ENCODE data around the gene ZNF253.
A peak's percentile ranks its signal among the peaks of the same experiment; 100 is the strongest.
"Not testable (repeated sequence)": the region's sequence is repeated elsewhere in the genome, so short reads cannot be mapped to it uniquely, and the experiment has no call there.

The ZNF253 gene

DNA sequence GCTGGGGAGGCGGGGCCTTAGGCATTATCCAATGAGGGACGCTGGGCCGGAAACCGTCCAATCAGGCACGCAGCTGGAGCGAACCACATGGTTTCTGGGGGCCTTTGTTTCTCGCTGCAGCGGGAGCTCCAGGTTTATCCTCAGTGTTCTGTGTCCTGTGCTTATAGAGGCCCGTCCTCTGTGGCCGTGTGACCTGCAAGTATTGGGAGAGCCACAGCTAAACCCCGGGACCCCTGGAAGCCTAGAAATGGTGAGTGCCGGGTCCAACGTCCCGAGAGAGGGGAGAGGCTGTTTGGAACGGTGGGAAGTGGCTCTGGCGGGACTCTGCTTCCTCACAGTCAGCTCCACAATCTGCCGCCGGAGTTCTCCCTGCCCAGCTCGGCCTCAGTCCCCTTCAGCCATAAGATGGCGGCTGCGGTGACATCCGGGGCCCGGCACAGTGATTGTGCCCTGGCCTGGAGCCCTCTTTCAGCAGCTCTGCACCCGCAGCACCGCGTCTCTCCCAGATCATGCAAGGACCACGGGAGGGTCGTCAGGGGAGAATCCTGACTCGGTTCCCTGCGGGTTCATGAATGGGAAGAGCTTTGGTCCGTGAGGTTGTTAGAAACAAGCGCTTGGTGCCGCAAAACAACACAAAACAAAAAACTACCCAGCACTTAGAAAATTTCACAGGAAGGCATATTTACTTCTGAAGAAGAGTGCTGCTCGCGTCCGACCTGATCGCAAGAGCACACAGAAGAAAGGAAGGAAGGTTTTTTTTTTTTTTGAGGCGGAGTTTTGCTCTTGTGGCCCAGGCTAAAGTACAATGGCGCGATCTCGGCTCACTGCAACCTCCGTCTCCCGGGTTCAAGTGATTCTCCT lies at the start of gene ZNF253:
ZNF253 (plus strand) TSS at position 133 of the 861 bp plus-strand sequence; CDS start at position 248, 115 bp downstream.
- peak; percentile 92 to 99 (median 97) for DNase-seq

- DNase-seq, result no peak
Observed at GRCh38 chr19:19816679-19817078, 49.0 kb upstream of the ZNF253 start.

GRCh38 chr19:19817357-19817756 lies 48.3 kb upstream of the ZNF253 start:
- no peak for DNase-seq

- no peak for DNase-seq
Observed at GRCh38 chr19:19820774-19821320, 44.8 kb upstream of the ZNF253 start.

DNA sequence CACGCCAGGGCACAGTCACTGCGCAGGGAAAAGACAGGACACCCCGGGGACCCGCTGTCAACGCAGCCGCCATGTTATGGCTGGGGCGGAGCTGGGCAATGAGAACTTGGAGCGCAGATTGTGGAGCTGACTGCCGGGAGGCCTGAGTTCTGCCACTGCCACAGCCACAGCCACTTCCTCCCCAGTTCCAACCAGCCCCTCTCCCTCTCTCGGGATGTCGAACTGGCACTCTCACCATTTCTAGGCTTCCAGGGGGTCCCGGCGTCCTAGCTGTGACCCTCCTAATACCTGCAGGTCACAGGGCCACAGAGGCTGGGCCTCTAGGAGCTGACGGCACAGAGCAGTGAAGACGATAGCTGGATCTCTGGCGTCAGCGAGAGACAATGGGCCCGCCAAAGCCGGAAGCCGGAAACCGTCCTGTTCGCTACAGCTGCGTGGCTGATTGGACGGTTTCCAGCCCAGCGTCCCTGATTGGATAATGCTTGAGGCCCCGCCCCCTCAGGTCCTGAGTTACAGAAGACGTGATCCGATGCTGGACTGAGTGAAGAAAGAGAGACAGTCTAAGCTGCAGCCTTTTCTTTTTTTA lies 44.2 kb upstream of the ZNF253 start, which contains the start of gene ZNF506:
ZNF506 (minus strand) TSS at position 385 of the 586 bp plus-strand sequence; CDS start at position 238, 147 bp downstream.
- peak; percentile 92 to 99 (median 95) for DNase-seq

GRCh38 chr19:19821976-19822375 lies 43.7 kb upstream of the ZNF253 start:
- not testable (repeated sequence) for DNase-seq

DNA sequence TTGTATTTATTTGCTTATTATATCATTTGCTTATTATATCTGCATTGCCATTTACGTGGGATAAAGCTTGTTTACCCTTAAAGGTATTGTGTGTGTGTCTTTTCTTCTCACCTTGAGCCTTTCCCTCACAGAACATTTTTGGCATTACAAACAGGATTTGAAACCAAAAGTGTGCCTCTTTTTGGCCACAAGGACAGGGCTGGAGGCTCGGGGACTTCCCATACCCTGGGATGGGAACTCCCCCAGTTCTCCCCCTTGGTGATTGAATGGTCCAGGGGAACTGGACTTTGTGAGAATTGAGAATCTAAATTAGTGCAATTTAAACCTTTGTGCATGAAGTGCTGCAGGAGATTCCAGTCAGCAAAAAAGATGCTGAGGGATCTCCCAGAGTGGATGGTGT lies 41.8 kb upstream of the ZNF253 start:
- no peak for DNase-seq

- DNase-seq, result no peak
Observed at GRCh38 chr19:19826875-19827274, 38.8 kb upstream of the ZNF253 start.

DNA sequence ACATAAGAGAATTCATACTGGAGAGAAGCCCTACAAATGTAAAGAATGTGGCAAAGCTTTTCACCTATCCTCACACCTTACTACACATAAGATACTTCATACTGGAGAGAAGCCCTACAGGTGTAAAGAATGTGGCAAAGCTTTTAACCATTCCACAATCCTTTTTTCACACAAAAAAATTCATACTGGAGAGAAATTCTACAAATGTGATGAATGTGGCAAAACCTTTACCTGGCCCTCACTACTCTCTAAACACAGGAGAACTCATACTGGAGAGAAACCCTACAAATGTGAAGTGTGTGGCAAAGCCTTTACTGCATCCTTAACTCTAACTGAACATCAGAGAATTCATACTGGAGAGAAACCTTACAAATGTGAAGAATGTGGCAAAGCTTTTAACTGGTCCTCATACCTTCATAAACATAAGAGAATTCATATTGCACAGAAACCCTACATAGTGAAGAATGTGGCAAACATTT lies 30.1 kb upstream of the ZNF253 start:
- no peak for DNase-seq

GRCh38 chr19:19847781-19848180 lies 17.9 kb upstream of the ZNF253 start:
- DNase-seq, result no peak

GRCh38 chr19:19849056-19849455 lies 16.6 kb upstream of the ZNF253 start:
- no peak for DNase-seq

GRCh38 chr19:19851740-19852139 lies 13.9 kb upstream of the ZNF253 start:
- not testable (repeated sequence) for DNase-seq

GRCh38 chr19:19858751-19859150 lies 6.9 kb upstream of the ZNF253 start:
- DNase-seq, result no peak

DNA sequence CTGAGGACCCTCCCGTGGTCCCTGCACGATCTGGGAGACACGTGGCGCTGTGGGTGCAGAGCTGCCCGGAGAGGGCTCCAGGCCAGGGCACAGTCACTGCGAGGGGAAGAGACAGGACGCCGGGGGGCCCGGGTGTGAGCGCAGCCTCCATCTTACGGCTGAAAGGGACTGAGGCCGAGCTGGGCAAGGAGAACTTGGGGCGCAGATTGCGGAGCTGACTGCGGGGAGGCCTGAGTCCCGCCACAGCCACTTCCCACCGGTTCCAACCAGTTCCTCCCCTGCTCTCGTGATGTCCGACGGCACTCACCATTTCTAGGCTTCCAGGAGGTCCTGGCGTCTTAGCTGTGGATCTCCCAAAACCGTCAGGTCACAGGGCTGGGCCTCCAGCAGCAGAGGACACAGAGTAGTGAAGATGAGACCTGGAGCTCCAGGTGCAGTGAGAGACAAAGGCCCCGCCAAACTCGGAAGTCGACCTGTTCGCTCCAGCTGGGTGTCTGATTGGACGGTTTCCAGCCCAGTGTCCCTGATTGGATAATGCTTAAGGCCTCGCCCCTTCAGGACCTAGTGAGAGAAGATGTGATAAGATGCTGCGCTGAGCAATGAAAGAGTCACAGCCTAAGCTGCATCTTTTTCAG lies 4.8 kb upstream of the ZNF253 start:
- no peak for DNase-seq

GRCh38 chr19:19866611-19867248 lies 1.0 kb downstream of the ZNF253 start:
- DNase-seq, result peak in 2 of 3 experiments; percentile 55 to 71

DNA sequence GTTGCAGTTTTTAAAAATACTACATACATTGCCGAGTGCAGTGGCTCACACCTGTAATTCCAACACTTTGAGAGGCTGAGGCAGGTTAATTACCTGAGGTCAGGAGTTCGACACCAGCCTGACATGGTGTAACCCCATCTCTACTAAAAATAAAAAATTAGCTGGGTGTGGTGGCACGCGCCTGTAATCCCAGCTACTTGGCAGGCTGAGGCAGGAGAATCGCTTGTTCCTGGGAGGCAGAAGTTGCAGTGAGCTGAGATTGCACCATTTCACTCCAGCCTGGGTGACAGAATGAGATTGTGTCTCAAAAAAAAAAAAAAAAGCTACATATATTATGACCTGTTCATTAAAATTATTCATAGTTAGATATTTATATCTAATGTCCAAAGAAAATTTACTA lies 4.4 kb downstream of the ZNF253 start:
- peak in 1 of 3 experiments; percentile 2 for DNase-seq

DNA sequence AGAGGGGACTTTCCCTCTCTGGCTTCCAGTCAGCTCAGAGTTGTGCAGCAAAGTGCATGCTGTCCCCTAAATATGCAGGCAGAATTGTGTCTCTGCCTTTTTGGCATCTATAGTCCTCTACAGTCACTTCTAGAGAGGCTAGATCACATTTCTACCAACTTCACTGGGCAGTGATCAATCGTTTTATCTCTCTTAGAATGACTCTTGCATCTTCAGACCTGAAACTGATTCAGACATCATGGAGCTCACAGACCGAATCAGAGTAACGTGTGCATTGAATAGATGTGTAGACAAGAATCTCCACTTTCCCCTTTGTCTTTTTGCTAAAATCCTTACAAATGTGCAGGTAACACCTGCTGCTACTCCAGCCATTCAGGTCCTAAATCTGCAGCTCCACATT lies 6.2 kb downstream of the ZNF253 start:
- DNase-seq, result no peak

DNA sequence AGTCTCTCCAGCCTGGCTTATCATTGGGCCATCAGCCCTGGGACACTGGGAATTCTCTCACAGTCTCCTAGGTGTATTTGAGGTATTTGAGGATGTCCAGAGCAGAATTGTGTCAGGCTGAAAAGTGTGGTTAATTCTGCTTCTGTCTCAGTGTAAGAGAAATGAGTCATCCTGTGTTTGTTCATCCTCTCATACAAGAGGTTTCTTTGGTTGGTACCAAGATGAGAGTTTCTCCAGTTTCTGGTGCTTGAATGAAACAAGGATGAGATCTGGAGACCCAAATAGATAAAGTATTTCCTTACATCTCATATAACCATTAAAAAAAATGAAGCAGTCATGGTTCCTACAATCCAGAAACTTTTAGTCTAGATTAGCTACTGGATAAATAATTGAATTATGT lies 7.7 kb downstream of the ZNF253 start:
- DNase-seq, result no peak

DNA sequence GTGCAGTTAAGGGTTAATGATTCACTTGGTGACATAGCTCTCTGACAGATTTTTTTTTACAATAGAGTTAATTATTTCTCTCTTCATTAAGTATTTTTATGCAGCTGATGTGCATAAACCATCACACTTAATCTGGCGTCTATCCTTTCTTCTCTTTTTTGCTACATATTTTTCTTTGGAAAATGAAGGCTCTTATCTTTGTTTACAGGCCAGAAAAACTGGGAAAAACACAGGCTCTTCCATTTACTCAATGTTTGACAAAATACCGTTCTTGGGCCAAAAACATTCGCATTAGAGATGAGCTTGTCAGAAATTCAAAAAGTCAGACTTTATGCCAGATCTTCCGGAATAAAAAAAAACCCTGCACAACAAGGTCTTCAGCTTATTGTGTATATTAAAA lies 12.0 kb downstream of the ZNF253 start:
- no peak for DNase-seq

DNA sequence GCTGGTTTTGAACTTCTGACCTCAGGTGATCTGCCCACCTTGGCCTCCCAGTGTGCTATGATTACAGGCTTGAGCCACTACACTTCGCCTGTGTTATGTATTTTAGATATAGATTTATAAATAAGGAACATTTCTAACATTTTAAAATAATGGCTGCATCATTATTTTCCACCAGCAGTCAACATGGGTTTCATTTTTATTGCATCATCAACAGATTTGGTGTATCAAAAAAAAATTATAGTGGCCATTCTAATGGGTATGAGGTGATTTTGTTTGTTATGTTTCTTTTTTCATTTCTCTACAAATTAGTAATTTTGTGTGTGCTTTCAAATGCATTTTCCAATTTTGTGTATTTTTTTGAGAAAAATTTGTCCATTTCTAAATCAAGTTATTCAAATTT lies 18.9 kb downstream of the ZNF253 start:
- no peak for DNase-seq

DNA sequence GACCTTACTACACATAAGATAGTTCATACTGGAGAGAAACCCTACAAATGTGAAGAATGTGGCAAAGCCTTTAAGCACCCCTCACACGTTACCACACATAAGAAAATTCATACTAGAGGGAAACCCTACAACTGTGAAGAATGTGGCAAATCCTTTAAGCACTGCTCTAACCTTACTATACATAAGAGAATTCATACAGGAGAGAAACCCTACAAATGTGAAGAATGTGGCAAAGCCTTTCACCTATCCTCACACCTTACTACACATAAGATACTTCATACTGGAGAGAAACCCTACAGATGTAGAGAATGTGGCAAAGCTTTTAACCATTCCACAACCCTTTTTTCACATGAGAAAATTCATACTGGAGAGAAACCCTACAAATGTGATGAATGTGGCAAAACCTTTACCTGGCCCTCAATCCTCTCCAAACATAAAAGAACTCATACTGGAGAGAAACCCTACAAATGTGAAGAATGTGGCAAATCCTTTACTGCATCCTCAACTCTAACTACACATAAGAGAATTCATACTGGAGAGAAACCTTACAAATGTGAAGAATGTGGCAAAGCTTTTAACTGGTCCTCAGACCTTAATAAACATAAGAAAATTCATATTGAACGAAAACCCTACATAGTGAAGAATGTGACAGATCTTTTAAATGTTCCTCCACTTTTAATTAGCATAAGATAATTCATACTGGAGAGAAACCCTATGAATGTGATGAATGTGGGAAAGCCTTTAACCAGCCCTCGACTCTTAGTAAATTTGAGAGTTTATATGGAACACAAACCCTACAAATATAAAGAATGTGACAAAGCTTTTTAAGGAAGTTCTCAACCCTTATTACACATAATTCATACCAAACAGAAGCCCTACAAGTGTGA lies 26.6 kb downstream of the ZNF253 start:
- DNase-seq, result not testable (repeated sequence)

Measured in NCI-H1417 (cell line).